Body of pancreas (tissue), 4 donors: ENCODE data around the gene PCED1A.

Source experiments
- POLR2A ChIP-seq, 3 donors: fragments of 450-650 bp; IDR thresholded peaks; one replicate each; pipeline ENCODE4 v1.6.1; 2016; ENCODE audit warnings: antibody characterized with exemption in 3 of 3, mild to moderate bottlenecking in 2 of 3
- TF ChIP-seq, protein P1 (sequence below), 7 experiments: fragments of 450-650 bp in 4 of 7; fragments of 200-600 bp in 3 of 7; sonication (generic) in 3 of 7; IDR thresholded peaks; one replicate each; pipeline ENCODE4 v1.5.1; 2016 to 2019; ENCODE audit warnings: antibody characterized with exemption in 7 of 7

DNA sequence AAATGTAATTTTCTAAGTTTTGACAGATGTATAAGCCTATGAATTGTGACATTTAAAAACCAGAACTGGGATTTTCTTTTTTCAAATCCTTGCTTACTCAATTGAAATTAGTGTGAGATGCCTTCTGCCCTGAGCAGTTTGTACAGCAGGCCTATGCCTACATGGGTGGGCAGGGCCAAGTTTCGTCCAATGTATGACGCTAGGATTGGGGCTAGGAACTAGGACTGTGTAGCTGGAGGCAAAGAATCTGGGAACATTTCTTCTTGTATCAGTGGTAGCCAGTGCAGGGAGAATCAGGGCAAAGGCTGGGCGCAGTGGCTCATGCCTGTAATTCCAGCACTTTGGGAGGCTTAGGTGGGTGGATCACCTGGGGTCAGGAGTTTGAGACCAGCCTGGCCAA is 28.9 kb upstream of the PCED1A start:
- no peak for TF ChIP-seq POLR2A (IDR thresholded peaks at IDR 0.05)
- TF ChIP-seq, protein P1, sequence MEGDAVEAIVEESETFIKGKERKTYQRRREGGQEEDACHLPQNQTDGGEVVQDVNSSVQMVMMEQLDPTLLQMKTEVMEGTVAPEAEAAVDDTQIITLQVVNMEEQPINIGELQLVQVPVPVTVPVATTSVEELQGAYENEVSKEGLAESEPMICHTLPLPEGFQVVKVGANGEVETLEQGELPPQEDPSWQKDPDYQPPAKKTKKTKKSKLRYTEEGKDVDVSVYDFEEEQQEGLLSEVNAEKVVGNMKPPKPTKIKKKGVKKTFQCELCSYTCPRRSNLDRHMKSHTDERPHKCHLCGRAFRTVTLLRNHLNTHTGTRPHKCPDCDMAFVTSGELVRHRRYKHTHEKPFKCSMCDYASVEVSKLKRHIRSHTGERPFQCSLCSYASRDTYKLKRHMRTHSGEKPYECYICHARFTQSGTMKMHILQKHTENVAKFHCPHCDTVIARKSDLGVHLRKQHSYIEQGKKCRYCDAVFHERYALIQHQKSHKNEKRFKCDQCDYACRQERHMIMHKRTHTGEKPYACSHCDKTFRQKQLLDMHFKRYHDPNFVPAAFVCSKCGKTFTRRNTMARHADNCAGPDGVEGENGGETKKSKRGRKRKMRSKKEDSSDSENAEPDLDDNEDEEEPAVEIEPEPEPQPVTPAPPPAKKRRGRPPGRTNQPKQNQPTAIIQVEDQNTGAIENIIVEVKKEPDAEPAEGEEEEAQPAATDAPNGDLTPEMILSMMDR (IDR thresholded peaks at IDR 0.05): no peak
